ENCODE data around the gene PHACTR4.

DNA sequence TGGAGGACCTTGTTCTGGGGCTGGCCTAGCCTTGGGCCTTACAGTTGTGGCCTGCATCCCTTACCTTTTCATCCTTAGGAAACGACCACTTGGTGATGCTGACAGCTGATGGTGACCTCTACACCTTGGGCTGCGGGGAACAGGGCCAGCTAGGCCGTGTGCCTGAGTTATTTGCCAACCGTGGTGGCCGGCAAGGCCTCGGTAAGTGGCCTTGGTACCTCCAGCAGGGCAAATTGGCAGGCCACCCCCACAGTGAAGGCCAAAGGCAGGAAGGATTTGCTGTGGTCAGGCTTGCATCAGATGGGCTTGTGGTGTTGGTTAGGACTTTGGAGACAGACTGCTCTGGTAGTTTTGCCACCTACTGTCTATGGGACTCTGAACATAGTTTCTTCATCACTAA, 165.6 kb downstream of the PHACTR4 start:
- TF ChIP-seq POLR2A (IDR thresholded peaks at IDR 0.05) (no peak), EP300 (IDR thresholded peaks at IDR 0.05) (no peak)
- TF ChIP-seq, protein P1, sequence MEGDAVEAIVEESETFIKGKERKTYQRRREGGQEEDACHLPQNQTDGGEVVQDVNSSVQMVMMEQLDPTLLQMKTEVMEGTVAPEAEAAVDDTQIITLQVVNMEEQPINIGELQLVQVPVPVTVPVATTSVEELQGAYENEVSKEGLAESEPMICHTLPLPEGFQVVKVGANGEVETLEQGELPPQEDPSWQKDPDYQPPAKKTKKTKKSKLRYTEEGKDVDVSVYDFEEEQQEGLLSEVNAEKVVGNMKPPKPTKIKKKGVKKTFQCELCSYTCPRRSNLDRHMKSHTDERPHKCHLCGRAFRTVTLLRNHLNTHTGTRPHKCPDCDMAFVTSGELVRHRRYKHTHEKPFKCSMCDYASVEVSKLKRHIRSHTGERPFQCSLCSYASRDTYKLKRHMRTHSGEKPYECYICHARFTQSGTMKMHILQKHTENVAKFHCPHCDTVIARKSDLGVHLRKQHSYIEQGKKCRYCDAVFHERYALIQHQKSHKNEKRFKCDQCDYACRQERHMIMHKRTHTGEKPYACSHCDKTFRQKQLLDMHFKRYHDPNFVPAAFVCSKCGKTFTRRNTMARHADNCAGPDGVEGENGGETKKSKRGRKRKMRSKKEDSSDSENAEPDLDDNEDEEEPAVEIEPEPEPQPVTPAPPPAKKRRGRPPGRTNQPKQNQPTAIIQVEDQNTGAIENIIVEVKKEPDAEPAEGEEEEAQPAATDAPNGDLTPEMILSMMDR (IDR thresholded peaks at IDR 0.05), result no peak

All from ovary (tissue), 3 donors.